T-helper 2 cell (primary cell): Measurements from ENCODE around the gene ZNF420.
"Not testable (repeated sequence)": the region's sequence is repeated elsewhere in the genome, so short reads cannot be mapped to it uniquely, and the experiment has no call there.

Source experiments
- DNase-seq, 5 experiments: peaks; one replicate each; pipeline versions ENCODE4 v3.0.0 to v3.0.0-alpha.2; 2012 to 2022
- total RNA-seq, 2 donors: gene quantifications; one replicate each; lab custom pipeline; 2026; lab: John Stamatoyannopoulos, UW

ZNF420 gene
- total RNA-seq: 7.5 to 12.3 reads per million in 2 donors

GRCh38 chr19:37077934-37078716 lies at the start of gene ZNF420:
Gene ZNF420 (plus strand): TSS chr19:37078433. CDS start chr19:37089119, 10,686 bp downstream.
- peak; percentile 65 to 96 (median 82) for DNase-seq

- DNase-seq: no peak
Observed at GRCh38 chr19:37045140-37045539, 33.1 kb upstream of the ZNF420 start.

- no peak for DNase-seq
Observed at GRCh38 chr19:37055330-37055729, 22.9 kb upstream of the ZNF420 start.

- no peak for DNase-seq
Observed at GRCh38 chr19:37056776-37057175, 21.5 kb upstream of the ZNF420 start.

- no peak for DNase-seq
Observed at GRCh38 chr19:37059142-37059541, 19.1 kb upstream of the ZNF420 start.

DNA sequence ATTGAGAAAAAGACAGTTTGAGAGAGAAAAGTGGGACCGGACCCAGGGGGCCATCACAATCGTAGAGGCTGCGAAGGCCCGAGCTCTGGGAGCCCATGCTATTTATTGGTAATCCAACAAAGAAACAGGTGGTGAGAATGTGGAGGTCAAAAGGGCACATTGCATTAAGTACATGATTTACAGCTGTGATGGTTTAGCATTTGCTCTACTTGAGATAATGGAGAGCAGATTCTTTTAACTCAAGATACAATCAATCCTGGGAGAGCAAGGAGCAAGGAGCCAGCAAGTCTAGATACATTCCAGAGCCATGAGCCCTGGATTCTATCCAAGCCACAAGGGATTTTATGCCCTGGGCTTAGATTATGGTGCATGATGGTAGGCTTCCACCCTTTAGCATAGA lies 13.3 kb upstream of the ZNF420 start:
- DNase-seq: not testable (repeated sequence)

- no peak for DNase-seq
Observed at GRCh38 chr19:37074111-37074510, 4.1 kb upstream of the ZNF420 start.

DNA sequence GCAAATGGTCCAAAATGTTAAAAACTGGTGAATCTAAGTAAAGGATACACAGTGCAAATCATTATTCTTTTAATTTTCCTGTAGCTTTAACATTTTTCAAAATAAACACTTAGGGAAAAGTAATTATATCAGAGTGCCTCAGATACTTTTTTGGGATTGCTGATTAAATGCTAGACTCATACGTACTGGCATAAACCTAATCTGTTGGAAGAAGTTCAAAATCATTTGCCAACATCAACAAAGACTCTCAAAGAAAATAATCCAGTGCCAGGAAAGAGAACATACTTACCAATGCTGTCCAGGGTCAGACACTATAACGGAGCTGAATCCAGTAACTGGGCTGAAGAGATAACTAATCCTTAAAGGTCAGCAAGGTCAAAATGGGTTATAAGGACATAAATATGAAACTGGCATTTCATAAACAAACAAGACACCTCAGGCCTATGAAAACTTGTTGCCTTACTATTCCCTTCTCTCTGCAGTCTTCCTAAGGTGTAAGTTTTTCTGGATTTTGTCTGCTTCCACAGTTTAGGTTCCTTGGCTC lies 3.3 kb upstream of the ZNF420 start:
- no peak for DNase-seq

DNA sequence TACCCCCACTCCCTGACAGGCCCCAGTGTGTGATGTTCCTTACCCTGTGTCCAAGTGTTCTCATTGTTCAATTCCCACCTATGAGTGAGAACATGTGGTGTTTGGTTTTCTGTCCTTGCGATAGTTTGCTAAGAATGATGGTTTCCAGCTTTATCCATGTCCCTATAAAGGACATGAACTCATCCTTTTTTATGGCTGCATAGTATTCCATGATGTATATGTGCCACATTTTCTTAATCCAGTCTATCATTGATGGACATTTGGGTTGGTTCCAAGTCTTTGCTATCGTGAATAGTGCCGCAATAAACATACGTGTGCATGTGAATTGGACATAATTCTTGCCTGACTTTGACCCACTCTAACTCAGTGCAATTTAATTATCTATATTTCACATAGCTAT lies 1.7 kb upstream of the ZNF420 start:
- not testable (repeated sequence) for DNase-seq

DNA sequence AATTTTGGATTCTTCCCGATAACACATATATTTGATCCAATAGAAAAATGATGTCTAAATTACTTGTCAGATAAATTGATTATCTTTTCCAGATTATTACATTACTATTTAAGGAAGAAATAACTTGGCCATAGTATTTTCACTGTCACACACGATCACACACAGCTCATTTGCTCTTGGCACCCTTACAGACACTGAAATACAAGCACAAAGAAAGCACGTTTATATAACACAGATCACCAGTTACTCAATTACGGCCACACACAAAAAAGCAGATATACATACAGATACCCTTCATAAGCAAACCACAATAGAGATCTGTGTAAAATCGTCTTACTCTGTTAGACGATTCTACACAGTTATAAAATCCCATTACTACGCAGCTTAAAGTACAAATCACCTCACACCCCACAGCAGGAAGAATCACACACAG lies 716 bp upstream of the ZNF420 start:
- DNase-seq: no peak

DNA sequence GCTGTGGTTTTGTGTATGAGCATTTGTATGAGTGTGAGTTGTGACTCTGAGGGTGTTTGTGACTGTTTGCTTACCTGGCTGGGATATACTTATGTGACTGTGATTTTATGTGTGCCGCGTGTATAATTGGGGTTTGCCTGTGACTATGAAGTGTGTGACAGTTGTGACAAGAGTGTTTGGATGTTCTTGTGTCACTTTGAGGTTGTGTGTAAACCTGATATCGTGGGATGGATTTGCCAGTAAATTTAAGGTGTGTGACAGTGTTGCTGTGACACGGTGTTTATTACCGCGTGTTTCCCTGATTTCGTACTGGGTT lies 442 bp downstream of the ZNF420 start:
- no peak for DNase-seq

DNA sequence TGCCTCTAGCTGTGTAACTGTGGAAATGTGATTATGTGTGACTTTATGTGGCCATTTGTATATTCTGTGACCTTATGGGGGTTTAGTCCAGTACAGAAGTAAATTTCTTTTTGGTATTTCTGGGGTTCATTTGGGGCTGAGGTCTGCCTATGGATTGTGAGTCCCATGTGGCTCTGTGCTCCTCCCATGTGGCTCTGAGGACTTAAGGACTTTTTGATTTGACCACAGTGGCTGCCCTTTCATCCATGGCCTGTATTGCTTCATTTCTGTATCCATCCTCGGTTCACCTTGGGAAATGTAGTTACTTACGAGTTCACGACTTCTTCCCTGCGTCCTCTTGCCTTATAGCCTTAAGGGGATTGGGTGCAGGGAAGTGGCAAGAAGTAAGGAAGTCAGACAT lies 1.0 kb downstream of the ZNF420 start:
- DNase-seq: no peak

- DNase-seq: no peak
Observed at GRCh38 chr19:37082307-37082706, 4.1 kb downstream of the ZNF420 start.

GRCh38 chr19:37087110-37087509 lies 8.9 kb downstream of the ZNF420 start:
- no peak for DNase-seq

- no peak for DNase-seq
Observed at GRCh38 chr19:37095859-37096258, 17.6 kb downstream of the ZNF420 start.

- no peak for DNase-seq
Observed at GRCh38 chr19:37098570-37098969, 20.3 kb downstream of the ZNF420 start.

DNA sequence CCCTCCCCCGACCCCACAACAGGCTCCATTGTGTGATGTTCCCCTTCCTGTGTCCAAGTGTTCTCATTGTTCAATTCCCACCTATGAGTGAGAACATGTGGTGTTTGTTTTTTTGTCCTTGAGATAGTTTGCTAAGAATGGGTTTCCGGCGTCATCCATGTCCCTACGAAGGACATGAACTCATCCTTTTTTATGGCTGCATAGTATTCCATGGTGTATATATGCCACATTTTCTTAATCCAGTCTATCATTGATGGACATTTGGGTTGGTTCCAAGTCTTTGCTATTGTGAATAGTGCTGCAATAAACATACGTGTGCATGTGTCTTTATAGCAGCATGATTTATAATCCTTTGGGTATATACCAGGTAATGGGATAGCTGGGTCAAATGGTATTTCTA lies 25.9 kb downstream of the ZNF420 start:
- DNase-seq: not testable (repeated sequence)

GRCh38 chr19:37111753-37112152 lies 33.5 kb downstream of the ZNF420 start:
- peak in 1 of 5 experiments; percentile 4 for DNase-seq

- no peak for DNase-seq
Observed at GRCh38 chr19:37114001-37114400, 35.8 kb downstream of the ZNF420 start.

GRCh38 chr19:37122093-37122492 lies 43.9 kb downstream of the ZNF420 start:
- not testable (repeated sequence) for DNase-seq

- DNase-seq: no peak
Observed at GRCh38 chr19:37127999-37128820, 50.0 kb downstream of the ZNF420 start.

- DNase-seq: no peak
Observed at GRCh38 chr19:37128821-37129177, 50.6 kb downstream of the ZNF420 start.

- no peak for DNase-seq
Observed at GRCh38 chr19:37136111-37136510, 57.9 kb downstream of the ZNF420 start.

GRCh38 chr19:37148214-37148613 lies 70.0 kb downstream of the ZNF420 start:
- DNase-seq: no peak
